NCI-H748 treated with DMSO at 0.1 percent for 48 hours (cell line): ENCODE measurements around the gene NKD2.
"Not testable (repeated sequence)": the region's sequence is repeated elsewhere in the genome, so short reads cannot be mapped to it uniquely, and the experiment has no call there.

Experiments
- DNase-seq: peaks from one replicate; lab custom pipeline; 2025; lab: John Stamatoyannopoulos, UW

The NKD2 gene

DNA sequence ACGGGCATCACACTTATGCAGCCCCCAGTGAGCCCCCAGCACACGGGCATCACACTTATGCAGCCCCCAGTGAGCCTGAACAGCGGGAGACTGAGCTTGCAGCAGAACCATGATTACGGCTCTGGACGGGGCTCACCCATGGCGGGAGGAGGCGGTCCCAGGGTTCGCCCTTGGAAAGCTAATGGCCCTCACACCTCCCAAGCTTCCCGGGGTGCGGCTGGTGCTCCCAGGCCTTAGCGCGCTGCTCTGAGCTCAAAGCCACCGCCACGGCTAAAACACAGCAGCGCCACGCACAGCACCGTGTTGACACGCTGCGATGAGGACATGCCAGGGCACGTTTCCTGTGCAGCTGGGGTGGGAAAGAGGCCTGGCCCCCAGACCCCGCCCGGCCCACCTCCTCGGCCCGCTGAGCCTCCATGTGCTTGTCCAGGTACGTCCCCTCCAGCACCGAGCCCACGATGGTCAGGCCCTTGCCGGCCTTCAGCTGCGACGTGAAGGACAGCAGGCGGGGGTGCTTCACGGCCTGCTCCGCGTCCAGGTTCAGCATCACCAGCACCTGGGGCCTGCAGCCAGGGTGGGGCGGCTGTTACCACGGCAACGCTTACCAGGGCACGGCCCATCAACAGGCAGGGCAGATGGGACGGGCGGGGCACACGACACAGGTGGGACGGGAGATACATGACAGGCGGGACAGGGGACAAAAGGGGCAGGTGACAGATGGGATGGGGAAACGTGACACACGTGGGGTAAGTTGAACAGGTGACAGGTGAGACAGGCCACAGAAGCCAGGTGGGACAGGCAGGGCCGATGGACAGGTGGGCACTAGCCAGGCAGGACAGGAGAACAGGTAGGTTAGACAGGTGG is 64.9 kb downstream of the NKD2 start:
- DNase-seq: no peak

DNA sequence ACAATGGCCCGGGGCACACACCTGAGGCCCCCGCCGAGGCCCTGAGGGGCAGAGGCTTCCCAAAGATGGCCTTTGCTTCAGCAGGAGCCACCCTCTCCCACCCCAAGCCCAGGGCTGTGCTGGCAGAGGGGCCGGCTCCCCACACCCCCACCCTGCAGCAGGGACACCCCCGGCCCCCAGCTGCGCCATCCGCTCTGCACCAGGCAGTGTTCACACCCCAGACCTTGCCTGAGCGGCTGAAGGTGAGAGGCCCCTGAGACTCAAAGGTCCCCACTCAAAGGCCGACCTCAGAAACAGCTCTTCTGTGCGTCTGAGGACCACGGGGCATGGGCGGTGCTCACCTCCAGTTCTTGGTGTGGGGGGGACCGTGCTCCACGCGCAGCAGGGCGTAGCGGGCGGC is 65.6 kb downstream of the NKD2 start:
- DNase-seq: no peak

DNA sequence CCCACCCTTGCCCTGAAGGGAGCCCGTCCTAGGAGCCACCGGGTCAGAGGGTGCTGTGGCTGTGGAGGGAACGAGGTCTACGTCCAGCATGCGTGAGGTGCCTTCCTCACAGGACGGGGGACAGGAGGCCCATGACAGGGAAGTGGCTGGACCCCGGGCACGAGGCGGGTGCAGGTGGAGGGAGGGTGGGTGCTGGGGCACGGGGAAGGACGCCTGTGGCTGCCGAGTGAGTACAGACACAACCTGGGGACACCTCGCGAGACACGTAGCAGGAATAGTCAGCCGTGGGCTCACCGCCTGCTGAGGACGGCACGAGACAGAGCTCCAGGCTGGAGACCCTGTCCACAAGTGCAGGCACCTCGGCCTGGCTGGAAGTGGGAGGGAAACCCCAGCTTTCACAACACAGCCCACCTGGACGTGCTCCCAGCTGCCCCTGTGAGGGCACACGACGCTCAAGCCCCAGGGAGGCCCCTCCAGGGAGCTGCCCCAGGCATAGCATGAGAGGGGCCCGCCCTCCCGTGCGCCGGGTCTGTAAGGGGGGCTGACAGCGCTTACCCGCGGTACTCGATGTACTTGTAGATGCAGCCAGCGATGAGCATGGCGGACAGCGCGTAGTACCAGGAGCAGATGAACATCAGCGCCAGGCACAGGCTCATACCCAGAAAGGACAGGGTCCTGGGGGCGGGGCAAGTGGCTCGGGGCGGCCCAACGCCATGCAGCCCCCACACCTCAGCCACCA is 66.4 kb downstream of the NKD2 start:
- no peak for DNase-seq

DNA sequence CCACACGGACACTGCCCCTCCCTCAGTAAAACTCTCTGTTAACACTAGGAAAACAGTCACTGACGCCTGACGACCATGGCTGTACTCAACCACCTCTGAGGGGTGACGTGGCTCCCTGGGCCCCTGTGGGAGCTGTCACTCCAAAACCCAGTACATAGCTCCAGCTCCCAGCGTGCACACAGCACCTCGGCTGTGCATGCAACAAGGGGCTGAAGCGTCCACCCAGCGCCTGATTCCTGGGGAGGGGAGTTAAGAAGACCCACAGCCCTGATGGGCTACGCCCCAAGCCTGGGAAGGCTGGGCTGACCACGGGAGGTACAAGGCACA is 66.9 kb downstream of the NKD2 start:
- DNase-seq: no peak

DNA sequence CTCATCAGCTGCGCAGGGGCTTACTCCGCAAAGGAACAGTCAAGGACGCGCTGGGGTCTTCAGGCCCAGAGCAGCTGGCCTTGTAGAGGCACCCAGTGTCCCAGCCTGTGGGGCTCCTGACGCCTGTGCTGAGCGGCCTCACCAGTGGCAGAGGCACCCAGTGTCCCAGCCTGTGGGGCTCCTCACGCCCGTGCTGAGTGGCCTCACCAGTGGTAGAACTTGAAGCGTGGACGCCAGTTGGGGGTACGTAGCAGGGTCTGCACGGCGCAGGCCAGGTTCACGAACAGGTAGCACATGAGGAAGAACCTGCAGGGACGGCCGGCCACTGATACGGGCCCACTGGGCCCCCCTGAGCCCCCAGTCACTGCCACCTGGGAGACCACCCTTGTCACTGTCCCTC is 67.3 kb downstream of the NKD2 start:
- DNase-seq: no peak

DNA sequence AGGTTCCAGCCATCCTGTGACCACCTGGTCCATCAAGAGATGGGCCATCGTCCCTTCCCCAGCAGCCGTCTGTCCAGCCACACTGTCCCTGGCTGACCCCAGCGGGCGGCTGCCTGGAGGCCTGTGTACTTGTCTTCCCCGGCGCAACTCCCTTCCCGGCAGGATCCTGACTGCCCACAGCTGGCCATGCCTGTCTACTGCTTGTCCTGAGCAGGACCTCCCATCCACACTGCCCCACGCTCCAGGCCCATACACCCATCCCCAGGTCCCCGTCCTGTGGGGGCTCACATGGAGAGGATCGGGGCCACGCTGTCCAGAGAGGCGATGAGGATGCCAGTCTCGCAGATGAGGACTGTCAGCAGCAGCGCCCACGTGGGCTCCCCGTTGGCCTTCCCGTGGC is 67.8 kb downstream of the NKD2 start:
- no peak for DNase-seq

DNA sequence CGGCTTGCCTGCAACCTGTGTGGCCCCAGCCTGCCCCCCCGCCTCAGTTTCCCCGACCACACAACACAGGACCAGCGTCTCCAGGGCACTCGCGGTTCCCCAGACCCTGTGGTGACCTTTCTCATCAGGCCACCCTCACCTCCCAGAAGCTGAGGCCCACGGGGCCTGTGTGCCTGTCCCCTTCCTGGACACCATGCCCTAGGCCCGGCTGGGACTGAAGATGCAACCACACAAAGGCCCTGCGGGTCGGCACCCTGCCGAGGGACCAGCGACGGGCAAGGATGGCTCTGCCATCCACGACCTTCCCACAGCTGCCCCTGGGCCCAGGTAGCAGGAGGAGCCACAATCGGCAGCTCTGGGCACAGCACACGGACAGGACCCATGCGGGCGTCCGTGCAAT is 68.4 kb downstream of the NKD2 start:
- no peak for DNase-seq

DNA sequence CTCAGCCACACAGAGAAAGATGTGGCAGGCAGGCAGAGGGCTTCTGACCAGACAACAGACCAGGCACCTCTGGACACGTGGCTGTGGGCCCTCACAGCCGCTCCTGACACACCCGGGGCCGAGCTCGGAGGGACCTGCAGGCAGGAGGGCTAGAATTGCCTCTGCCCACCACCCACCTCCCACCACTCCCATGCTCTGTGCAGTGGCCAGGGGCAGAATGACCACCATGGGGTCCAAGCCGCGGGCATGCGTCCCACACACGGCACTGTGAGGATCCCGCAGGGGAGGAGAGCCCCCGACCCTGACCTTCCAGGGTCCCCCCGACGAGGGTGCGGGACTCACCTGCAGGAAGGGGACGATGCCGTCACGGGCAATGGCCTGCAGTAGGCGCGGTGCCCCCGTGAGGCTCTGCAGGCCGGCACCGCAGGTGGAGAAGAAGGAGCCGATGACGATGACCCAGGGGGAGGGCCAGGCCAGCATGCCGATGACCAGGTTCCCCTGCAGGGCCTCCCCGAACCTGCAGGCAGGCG is 69.0 kb downstream of the NKD2 start:
- DNase-seq: no peak

DNA sequence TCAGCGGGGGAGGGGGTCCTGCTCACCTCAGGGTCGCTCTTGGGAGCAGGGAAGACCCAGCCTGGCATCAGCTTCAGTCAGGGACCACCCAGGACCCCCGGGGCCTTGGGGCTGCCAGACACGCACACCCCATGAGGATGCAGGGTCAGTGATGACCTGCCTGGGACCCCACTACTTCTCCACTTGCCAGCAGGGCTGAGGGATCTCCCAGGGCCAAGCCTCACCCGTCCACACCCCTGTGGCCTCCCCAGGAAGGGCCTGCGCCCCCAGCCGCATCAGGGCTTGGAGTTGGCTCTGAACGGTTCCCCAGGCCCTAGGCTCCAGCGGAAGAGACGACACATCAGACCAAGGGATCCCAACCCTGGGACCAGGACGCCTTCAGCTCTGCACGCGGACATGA is 69.6 kb downstream of the NKD2 start:
- no peak for DNase-seq

DNA sequence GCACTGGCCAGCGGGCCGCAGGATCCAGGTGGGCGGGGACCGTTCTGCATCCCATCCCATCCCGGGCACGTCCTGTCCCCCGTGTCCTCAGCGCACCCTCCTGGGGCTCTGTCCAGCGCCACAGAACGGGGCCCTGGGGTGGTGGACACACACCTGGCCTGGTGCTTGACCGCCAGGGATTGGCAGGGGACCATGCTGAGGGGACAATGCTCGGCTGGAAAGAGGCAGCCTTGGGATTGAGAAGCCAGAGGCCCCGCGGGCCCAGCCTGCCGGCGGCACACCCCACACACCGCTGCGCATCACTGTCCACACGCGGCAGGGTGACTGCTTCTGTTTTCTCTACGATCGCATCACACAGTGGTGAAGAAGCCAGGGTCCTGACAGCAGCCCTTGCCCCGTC is 70.2 kb downstream of the NKD2 start:
- no peak for DNase-seq

DNA sequence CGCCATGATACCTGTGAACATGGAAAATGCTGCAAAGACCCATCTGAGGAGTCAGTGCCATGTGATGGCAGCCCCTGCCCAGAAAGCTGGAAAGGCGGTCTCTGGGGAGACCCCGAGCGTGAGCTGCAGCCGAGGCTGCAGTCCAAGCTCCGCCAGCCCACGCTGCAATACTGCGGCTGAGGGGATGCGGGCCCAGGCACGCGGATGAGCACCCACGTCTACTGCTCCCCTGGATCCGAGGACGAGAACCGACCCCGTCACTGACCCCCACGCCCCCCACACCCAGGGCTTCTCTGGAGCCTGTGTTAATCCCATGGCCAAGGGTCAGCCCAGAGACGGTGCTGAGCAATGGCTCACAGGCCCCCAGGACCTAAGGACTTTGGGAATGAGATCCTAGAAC is 70.9 kb downstream of the NKD2 start:
- DNase-seq: no peak

DNA sequence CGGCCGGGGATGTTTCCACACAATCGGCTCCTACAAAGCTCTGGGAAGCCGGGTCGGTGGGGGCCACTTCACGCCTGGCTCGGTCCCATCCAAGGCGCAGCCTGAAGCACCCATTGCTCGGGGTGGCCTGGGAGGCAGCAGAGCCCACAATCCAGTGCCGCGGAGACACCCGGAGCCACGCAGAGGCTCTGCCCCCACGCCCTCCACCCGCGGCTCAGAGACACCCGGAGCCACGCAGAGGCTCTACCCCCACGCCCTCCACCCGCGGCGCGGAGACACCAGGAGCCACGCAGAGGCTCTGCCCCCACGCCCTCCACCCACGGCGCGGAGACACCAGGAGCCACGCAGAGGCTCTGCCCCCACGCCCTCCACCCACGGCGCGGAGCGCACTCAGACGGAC is 71.4 kb downstream of the NKD2 start:
- no peak for DNase-seq

DNA sequence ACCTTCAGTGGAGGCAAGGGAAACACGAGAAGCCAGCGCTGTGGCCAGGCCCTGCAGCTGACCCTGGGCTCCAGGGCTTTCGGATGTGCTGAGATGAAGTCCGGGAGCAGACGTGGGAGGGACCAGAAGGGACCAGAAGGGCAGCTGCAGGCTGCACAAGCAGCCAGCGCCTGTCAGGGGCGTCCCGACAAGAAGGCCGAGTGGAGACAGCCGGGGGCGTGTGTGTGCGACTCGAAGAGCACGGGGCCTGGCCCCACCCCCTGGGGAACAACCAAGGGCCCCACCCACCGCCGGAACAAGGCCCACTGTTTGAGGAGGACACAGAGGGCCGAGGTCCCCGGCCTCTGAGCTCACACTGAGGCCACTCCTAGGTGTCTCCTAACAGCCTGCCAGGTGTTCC is 71.8 kb downstream of the NKD2 start:
- no peak for DNase-seq

DNA sequence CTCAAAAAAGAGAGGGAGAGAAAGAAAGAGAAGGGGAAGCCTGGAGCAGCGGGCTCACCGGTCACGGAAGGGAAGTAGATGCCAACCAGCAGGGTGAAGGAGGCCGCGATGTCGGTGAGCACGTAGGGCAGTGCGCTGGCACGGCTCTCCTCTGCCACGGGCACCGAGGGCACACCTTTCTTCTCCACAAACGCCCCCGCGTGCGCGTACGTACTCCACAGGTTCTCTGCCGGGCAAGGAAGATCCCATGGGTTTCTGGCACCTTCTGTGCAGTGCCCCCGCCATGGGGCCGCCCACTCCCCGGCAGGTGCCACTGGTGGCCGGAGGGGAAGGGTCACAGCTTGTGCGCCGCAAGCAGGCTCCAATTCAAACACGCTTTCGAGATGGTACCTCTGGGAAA is 72.9 kb downstream of the NKD2 start:
- no peak for DNase-seq

DNA sequence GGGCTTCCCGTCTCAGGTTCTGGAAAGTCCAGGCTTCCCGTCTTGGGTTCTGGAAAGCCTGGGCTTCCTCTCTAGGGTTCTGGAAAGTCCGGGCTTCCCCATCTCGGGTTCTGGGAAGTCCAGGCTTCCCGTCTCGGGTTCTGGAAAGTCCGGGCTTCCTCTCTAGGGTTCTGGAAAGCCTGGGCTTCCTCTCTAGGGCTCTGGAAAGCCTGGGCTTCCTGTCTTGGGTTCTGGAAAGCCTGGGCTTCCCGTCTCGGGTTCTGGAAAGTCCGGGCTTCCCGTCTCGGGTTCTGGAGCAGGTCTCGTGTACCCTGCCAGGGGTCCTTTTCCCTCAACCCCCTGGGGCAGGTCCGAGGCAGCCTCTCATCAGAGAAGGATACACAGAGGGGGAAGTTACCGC is 74.4 kb downstream of the NKD2 start:
- not testable (repeated sequence) for DNase-seq

DNA sequence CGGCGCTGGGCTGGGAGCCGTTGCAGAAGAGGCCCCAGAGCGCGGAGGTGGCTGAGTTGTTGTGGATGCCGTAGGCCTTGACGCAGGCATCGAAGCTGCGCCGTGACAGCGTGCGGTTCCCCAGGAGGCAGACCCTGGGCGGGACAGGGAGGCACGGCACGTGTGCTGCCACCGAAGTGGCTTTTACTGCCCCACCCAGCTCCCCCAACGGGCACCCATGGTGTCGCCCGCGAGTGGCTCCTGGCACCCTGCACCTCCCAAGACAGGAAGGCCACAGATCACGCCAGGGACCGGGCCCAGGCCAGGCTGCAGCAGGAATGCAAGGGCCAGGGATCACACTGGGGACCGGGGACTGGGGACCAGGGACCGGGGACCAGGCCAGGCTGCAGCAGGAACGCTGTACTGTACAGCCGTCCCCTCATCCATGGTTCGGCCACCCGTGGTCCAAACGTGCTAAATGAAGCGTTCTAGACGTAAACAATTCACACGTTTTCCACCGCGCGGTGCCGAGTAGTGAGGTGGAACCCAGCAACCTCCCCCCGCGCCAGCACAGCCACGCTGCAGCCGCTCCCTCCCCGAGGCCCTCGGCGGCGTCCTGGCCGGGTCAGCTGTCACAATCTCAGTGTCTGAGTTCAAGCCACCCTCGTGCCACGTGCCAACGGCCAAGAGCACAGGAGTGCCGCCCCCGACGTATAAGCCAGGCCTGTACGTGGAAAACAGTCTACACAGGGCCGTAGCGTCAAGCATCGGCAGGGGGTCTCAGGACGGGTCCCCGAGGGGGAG is 75.4 kb downstream of the NKD2 start:
- no peak for DNase-seq

DNA sequence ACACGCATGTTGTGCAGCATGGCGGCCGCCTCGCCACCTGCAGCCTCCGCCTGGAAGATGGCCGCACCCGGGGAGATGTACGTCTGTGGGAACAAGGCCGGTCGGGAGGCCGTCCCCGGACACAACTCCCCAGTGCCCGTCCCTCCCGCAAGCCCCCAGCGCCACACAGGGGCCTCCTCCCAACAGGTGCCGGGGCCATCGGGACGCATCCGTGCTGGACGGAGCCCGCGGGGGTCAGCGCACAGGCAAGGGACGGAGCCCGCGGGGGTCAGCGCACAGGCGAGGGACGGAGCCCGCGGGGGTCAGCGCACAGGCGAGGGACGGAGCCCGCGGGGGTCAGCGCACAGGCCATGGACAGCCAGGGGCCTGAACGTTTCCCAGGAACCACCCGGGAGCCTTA is 76.8 kb downstream of the NKD2 start:
- no peak for DNase-seq

DNA sequence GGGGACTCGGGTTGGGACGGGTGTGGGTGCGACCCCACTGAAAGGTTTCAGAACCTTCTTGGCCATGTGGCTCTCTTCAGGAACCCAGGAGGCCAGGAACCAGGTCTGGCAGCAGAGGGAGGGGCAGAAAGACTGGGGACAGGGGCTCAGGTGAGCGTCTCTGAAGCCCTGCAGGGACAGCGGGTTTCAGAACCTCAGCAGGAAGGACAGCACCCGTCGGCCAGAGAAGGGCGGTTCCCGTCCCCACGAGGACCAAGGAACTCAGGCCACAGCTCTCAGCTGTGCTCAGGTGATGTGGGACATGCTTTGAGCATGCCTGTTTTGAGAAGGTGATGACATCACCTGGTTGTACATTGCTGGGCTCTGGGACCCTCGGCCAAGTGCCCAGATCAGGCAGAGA is 77.5 kb downstream of the NKD2 start:
- no peak for DNase-seq

DNA sequence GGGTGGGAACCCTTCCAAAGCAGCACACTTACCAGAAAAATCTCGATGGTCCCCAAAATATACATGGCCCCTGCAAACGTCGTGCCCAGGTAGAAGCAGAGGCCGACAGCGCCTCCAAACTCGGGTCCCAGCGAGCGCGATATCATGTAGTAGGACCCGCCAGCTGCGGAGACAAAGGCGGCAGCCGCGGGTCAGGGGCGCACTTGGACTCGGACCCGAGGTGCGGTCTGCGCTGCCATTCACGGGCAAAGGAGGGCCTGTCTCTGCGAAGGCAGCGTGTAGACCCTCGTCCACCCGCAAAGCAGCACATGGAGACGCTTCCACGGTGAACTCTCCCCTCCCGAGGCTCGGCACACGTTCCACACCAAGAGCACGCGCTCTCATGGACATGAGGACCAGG is 78.3 kb downstream of the NKD2 start:
- no peak for DNase-seq

DNA sequence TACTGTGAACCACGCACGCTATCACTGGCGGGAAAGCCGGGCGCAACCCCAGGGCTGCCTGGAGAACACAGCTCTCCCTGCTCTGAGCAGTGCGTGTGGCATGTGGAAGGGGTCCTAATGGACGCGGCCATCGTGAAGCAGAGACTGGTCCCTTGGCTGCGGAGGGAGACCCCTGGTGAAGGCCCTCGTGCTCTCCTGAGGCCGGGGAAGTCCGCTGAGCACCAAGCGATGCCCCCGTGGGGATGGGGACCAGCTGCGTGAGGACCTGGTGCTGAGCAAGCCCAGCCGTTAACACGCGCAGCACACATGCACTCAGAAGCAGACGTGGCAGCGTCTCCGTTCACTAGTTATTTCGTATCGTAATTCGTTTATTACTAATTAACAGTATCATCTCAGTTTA is 78.8 kb downstream of the NKD2 start:
- DNase-seq: no peak

DNA sequence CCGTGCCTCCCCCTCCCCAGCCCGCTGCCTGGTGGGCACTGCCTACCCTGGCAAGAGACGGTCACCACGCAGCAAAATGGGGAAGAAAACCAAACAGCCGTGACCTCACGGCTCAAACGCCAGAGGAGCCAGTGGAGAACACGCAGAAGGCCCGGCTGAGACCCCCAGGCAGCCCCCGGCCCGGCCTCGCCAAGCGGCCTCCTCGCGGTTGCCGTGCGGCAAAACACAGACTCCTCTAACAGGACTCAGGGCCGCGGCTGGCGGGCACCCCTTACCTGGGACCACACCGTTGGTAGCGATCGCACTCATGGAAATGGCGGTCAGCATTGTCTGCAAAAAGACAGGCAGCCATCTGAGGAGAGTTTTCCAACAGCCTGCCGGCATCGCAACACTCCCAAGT is 79.4 kb downstream of the NKD2 start:
- no peak for DNase-seq
